H9 (cell line): ENCODE measurements around the gene AMN. TPM values are rescaled to one million over a fixed set of nuclear protein-coding genes. Genes with fewer than 3 reads are reported as not detected.

ENCODE experiments used
- DNase-seq: peaks from one replicate; pipeline ENCODE4 v3.0.0-alpha.2; 2017
- H2AFZ ChIP-seq: one replicate; pipeline ENCODE4 v1.6.1; 2013; ENCODE audit warnings: mild to moderate bottlenecking, low read length, control low read depth, moderate library complexity
- H2AK5ac ChIP-seq: 2 replicates; pipeline ENCODE4 v1.6.1; 2013; ENCODE audit warnings: low read length, control low read depth, mixed read lengths; ENCODE audit not compliant: insufficient read length
- H2BK120ac ChIP-seq: one replicate; pipeline ENCODE4 v1.6.1; 2013; ENCODE audit warnings: low read depth, mild to moderate bottlenecking, low read length, control low read depth, inconsistent platforms; ENCODE audit not compliant: poor library complexity, severe bottlenecking
- H2BK12ac ChIP-seq: 2 replicates; pipeline ENCODE4 v1.6.1; 2013; ENCODE audit warnings: low read length, control low read depth, mixed read lengths, low read depth; ENCODE audit not compliant: insufficient read length
- H2BK15ac ChIP-seq: 2 replicates; pipeline ENCODE4 v1.6.1; 2013; ENCODE audit warnings: low read depth, low read length, control low read depth
- H2BK20ac ChIP-seq: one replicate; pipeline ENCODE4 v1.6.1; 2013; ENCODE audit warnings: low read depth, mild to moderate bottlenecking, low read length, control low read depth, inconsistent platforms; ENCODE audit not compliant: poor library complexity, severe bottlenecking
- H2BK5ac ChIP-seq: 2 replicates; pipeline ENCODE4 v1.6.1; 2013; ENCODE audit warnings: low read length, control low read depth, mixed read lengths; ENCODE audit not compliant: insufficient read length
- H3K14ac ChIP-seq: 2 replicates; pipeline ENCODE4 v1.6.1; 2013; ENCODE audit warnings: low read length, control low read depth; ENCODE audit not compliant: insufficient read depth
- H3K18ac ChIP-seq: 2 replicates; pipeline ENCODE4 v1.6.1; 2013; ENCODE audit warnings: low read depth, mild to moderate bottlenecking, mixed read lengths, low read length, control low read depth; ENCODE audit not compliant: insufficient read length
- H3K23ac ChIP-seq: 2 replicates; pipeline ENCODE4 v1.6.1; 2013; ENCODE audit warnings: low read length, control low read depth, mixed read lengths, low read depth; ENCODE audit not compliant: insufficient read length
- H3K23me2 ChIP-seq: 2 replicates; pipeline ENCODE4 v1.6.1; 2013; ENCODE audit warnings: low read depth, mild to moderate bottlenecking, mixed read lengths, low read length, control low read depth; ENCODE audit not compliant: insufficient read length, poor library complexity, severe bottlenecking
- H3K27ac ChIP-seq: 2 replicates; pipeline ENCODE4 v1.5.1; 2013; ENCODE audit warnings: low read length, control low read depth, mixed read lengths, low read depth; ENCODE audit not compliant: insufficient read length
- H3K27me3 ChIP-seq: 2 replicates; pipeline ENCODE4 v1.6.1; 2013; ENCODE audit warnings: low read length, control low read depth, inconsistent platforms; ENCODE audit not compliant: insufficient read depth
- H3K4ac ChIP-seq: 2 replicates; pipeline ENCODE4 v1.6.1; 2013; ENCODE audit warnings: low read depth, mild to moderate bottlenecking, control low read depth, inconsistent platforms, low read length, moderate library complexity
- H3K4me1 ChIP-seq: 2 replicates; pipeline ENCODE4 v1.6.1; 2013; ENCODE audit warnings: low read length, control low read depth, inconsistent platforms; ENCODE audit not compliant: insufficient read depth
- H3K4me2 ChIP-seq: 2 replicates; pipeline ENCODE4 v1.6.1; 2013; ENCODE audit warnings: low read length, control low read depth, mixed read lengths; ENCODE audit not compliant: insufficient read length, insufficient read depth
- H3K56ac ChIP-seq: 2 replicates; pipeline ENCODE4 v1.6.1; 2013; ENCODE audit warnings: low read depth, mild to moderate bottlenecking, mixed read lengths, low read length, control low read depth; ENCODE audit not compliant: insufficient read length
- H3K79me1 ChIP-seq: 2 replicates; pipeline ENCODE4 v1.6.1; 2013; ENCODE audit warnings: low read depth, mild to moderate bottlenecking, moderate library complexity, low read length, control low read depth, inconsistent platforms; ENCODE audit not compliant: insufficient read depth, poor library complexity, severe bottlenecking
- H3K79me2 ChIP-seq: 2 replicates; pipeline ENCODE4 v1.6.1; 2013; ENCODE audit warnings: low read length, control low read depth, inconsistent platforms; ENCODE audit not compliant: insufficient read depth
- H3K9ac ChIP-seq: 2 replicates; pipeline ENCODE4 v1.6.1; 2013; ENCODE audit warnings: low read length, control low read depth, mixed read lengths; ENCODE audit not compliant: insufficient read length; ENCODE audit errors: extremely low read depth
- H3K9me3 ChIP-seq: one replicate; pipeline ENCODE4 v1.6.1; 2013; ENCODE audit warnings: low read depth, low read length, inconsistent platforms; ENCODE audit not compliant: control insufficient read depth
- H3T11ph ChIP-seq: one replicate; pipeline ENCODE4 v1.6.1; 2013; ENCODE audit warnings: mild to moderate bottlenecking, low read length, control low read depth, inconsistent platforms
- H4K20me1 ChIP-seq: one replicate; pipeline ENCODE4 v1.6.1; 2013; ENCODE audit not compliant: control insufficient read depth, insufficient read length, insufficient read depth
- H4K5ac ChIP-seq: 2 replicates; pipeline ENCODE4 v1.6.1; 2013; ENCODE audit warnings: low read depth, mild to moderate bottlenecking, mixed read lengths, low read length, control low read depth; ENCODE audit not compliant: insufficient read length
- H4K8ac ChIP-seq: replicated peaks from 2 replicates; pipeline ENCODE4 v1.6.1; 2013; ENCODE audit warnings: low read length, control low read depth, mixed read lengths, low read depth; ENCODE audit not compliant: insufficient read length
- H4K91ac ChIP-seq: 2 replicates; pipeline ENCODE4 v1.6.1; 2013; ENCODE audit warnings: low read depth, mild to moderate bottlenecking, moderate library complexity, mixed read lengths, low read length, control low read depth; ENCODE audit not compliant: insufficient read length
- H3K27ac Mint-ChIP-seq, 3 experiments: 2 replicates in 2 of 3; 3 replicates in 1 of 3; pipeline ENCODE4 v1.8.0; 2020 to 2021; ENCODE audit warnings: mixed read lengths in 3 of 3, mild to moderate bottlenecking in 1 of 3, moderate library complexity in 1 of 3
- H3K27me3 Mint-ChIP-seq: 2 replicates; pipeline ENCODE4 v1.8.0; 2021; ENCODE audit warnings: low read depth, mild to moderate bottlenecking, moderate library complexity, mixed read lengths
- H3K36me3 Mint-ChIP-seq, 3 experiments: 2 replicates in 2 of 3; 3 replicates in 1 of 3; pipeline ENCODE4 v1.8.0; 2020 to 2021; ENCODE audit warnings: low read depth in 3 of 3, mixed read lengths in 3 of 3; ENCODE audit not compliant: insufficient read depth in 1 of 3
- H3K4me1 Mint-ChIP-seq, 2 experiments: 2 replicates each; pipeline ENCODE4 v1.8.0; 2020; ENCODE audit warnings: mixed read lengths in 2 of 2
- H3K4me3 Mint-ChIP-seq, 2 experiments: 2 replicates in 1 of 2; 3 replicates in 1 of 2; pipeline ENCODE4 v1.8.0; 2020 to 2021; ENCODE audit warnings: mild to moderate bottlenecking in 2 of 2, mixed read lengths in 2 of 2, moderate library complexity in 1 of 2
- H3K9me3 Mint-ChIP-seq, 2 experiments: 2 replicates in 1 of 2; 3 replicates in 1 of 2; pipeline ENCODE4 v1.8.0; 2020; ENCODE audit warnings: mild to moderate bottlenecking in 2 of 2, mixed read lengths in 2 of 2, moderate library complexity in 1 of 2
- CTCF ChIP-seq: fragments of 200-600 bp; sonication (generic); conservative IDR thresholded peaks from 3 replicates; pipeline ENCODE4 v1.8.0; 2021; ENCODE audit warnings: antibody characterized with exemption, mild to moderate bottlenecking
- WGBS: extraction: QIAGEN DNeasy Blood & Tissue Kit; methylation state at CpG from one replicate; pipeline ENCODE4 v1.1.7; 2013; ENCODE audit warnings: missing lambda C conversion rate, low lambda C conversion rate, mixed read lengths; ENCODE audit not compliant: insufficient read length; ENCODE audit errors: extremely low coverage; 5-methylcytosine and 5-hydroxymethylcytosine counted together
- total RNA-seq: library from RNA; stranded (reverse); gene quantifications from 2 replicates; pipeline ENCODE4 v1.2.1, GENCODE V29; 2021

The AMN gene
- total RNA-seq, 1 experiment from 2014 or later: 1.9 TPM

- WGBS: no CpG with 5 or more reads among the region's 14 CpGs
- Histone ChIP-seq H3K27me3 (no peaks in the 10 kb centered on the region), H3K23me2 (no peaks in the 10 kb centered on the region), H3K56ac (no peak overlapping the region), H2BK5ac (no peak overlapping the region), H3K9ac (no peak overlapping the region), H2AK5ac (no peak overlapping the region), H3K18ac (no peak overlapping the region), H2BK12ac (no peak overlapping the region), H3K27ac (no peak overlapping the region), H3T11ph (no peak overlapping the region), H3K23ac (no peak overlapping the region), H3K79me1 (no peaks in the 10 kb centered on the region), H2BK20ac (no peak overlapping the region), H4K8ac (no peak overlapping the region), H4K5ac (no peak overlapping the region), H2BK15ac (no peak overlapping the region), H3K4me1 (no peaks in the 10 kb centered on the region), H3K9me3 (no peaks in the 10 kb centered on the region), H4K20me1 (no peaks in the 10 kb centered on the region), H3K79me2 (no peaks in the 10 kb centered on the region), H3K4me2 (no peak overlapping the region), H4K91ac (no peak overlapping the region), H2AFZ (no peak overlapping the region), H2BK120ac (no peak overlapping the region), H3K4ac (no peak overlapping the region), H3K14ac (no peak overlapping the region)
- Mint-ChIP-seq H3K36me3 (peaks cover 0 to 4% (median 0%) of the 10 kb centered on the region in 3 experiments; a peak in 3 of 7 replicates), H3K27ac (no peak overlapping the region), H3K4me3 (no peak overlapping the region), H3K4me1 (peaks cover 2 to 4% of the 10 kb centered on the region in 2 experiments; a peak in 3 of 4 replicates), H3K27me3 (no peaks in the 10 kb centered on the region; the same call in 1 of the 2 replicates), H3K9me3 (no peaks in the 10 kb centered on the region)
- DNase-seq: no peak
- no peak for TF ChIP-seq CTCF
Measured at GRCh38 chr14:102897299-102898027, 25.0 kb upstream of the AMN start.
